CMK (cell line): ENCODE measurements around the gene GPBAR1.

ENCODE experiments used
- DNase-seq: peaks from one replicate; pipeline ENCODE4 v3.0.0-alpha.2; 2010; ENCODE audit warnings: low read depth

GPBAR1 gene

DNA sequence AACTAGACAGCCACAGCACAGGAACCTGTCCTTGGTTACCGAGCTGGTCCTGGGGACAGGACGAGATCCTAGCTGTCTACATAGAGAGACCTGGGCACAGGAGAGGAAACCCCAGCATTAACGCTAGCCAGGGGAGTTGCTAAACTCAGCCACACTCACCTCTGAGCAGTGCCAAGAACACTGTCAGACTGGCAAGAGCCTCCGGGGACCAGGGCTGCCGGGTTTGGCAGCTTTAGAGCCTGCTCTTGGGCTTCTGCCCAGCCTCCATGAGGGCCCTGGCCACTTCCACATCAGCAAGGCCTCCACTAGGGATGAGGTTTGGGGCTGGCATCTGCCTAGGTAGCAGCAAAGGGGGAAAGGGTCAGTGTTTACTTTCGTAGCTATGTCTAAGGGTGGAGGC lies 24.8 kb downstream of the GPBAR1 start:
- DNase-seq, result no peak

- DNase-seq, result peak; percentile 84
Measured at GRCh38 chr2:218286570-218287459, 26.0 kb downstream of the GPBAR1 start.

DNA sequence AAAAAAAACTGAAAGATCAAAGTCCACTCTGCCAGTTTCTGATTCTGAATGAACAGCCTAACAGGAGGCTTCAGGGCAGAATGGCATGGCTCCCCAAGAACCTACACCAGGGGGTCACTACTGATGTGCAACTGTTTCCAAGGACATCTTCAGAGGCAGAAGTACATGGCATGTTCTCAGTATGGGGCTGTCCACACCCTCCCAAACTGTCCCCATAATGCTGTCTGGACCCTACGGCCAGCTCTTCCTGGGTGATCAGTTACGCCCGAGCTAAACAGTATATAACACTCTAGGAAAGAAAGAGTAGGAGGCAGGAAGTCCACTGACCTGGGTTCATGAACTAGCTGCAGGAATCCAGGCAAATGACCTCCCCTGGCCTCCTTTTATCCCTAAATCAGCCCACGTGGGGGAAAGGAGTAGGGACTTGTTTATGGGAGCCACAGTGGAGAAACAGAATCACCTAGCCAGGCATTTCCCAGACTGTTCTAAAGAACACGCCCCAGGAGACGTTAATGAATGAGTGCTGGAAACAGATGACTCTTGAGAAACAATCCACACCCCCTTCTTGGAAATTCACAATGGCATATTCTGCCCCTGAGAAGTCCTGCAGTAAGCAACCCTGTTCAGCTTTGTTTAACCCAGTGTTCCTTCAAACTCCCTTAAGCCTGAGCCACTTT lies 29.0 kb downstream of the GPBAR1 start:
- DNase-seq, result no peak

- no peak for DNase-seq
Measured at GRCh38 chr2:218290316-218291261, 29.8 kb downstream of the GPBAR1 start.

DNA sequence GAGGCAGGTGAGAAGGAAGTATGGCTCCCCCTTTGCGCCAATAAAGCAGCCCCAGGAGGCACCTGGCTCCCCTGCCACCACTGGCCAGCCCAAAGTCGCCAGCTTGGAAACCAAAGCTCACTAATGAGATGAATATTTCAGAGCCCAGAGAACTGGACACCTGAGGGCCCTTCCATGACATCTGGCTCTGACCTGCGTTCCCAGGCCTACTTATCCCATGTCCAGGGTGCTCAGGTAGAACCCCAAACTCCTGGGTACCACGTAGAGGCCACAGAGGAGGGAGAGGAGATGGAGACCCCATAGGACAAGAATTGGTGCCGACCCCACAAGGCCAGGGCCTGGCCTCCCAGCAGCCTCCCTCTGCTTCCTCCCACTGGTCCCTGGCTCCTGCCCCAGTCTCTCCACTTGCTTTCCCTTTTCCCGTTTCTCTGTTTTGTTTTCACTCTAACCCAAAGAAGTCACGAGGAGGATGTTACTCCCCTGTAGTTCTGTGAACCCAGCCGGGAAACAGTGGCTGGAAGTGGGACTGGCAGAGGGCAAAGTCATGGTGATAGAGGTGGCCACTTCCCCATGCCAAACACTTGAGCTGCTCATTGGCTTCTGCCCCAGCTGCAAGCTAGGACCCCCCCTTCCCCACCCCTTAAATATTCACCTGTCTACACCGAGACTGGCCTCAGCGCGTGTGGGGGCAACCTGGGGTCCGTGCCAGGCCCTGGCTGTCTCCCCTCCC lies 30.7 kb downstream of the GPBAR1 start:
- no peak for DNase-seq

- peak; percentile 69 for DNase-seq
Measured at GRCh38 chr2:218292048-218293014, 31.5 kb downstream of the GPBAR1 start, which contains the start of gene TMBIM1. Gene TMBIM1 (minus strand): TSS chr2:218292503. CDS start chr2:218282141, 10,362 bp downstream.

DNA sequence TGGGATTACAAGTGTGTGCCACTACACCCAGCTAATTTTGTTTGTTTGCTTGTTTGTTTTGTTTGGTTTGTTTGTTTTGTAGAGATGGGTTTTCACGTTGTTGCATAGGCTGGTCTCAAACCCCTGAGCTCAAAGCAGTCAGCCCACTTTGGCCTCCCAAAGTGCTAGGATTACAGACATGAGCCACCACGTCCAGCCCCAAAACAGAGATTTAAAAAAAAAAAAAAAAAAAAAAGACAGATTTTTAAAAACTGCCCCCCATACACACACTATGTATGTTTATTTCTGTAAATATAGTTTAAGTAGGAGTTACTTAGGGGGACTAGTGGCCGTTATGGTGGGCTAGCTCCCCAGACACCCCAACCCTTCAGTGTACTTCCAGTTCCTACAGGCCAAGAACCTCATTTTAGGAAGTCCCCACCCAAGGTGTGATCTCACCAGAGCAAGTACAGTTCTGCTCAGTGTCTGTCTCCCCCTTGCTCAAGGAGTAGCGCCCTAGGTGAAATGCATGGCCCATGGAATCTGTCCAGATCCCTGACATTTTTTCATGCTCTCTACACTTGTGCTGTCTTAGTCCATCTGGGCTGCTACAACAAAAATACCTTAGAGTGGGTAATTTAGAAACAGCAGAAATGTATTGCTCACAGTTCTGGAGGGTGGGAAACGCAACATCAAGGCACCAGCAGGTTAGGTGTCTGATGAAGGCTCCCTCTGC lies 33.1 kb downstream of the GPBAR1 start:
- DNase-seq, result no peak

- no peak for DNase-seq
Measured at GRCh38 chr2:218294430-218295022, 33.7 kb downstream of the GPBAR1 start.

DNA sequence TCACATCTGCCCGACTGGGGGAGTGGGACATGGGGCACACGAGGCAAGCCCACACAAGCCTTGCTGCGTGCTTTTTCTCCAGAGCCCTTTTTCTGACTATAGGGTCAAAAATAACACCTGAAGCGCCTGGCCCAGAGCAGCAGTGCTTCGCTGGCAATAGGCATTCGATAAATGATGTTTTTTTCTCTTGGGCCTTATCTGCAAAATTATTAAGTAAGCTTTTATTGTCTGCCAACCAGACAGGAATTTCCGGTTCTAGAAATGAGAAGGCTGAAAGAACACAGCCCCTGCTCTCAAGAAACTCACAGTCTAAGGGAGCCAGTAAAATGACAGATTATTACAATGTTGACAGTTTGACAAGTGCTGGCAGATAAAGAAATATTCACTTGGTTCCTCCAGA lies 34.2 kb downstream of the GPBAR1 start:
- no peak for DNase-seq

- DNase-seq, result no peak
Measured at GRCh38 chr2:218296200-218296599, 35.4 kb downstream of the GPBAR1 start.

DNA sequence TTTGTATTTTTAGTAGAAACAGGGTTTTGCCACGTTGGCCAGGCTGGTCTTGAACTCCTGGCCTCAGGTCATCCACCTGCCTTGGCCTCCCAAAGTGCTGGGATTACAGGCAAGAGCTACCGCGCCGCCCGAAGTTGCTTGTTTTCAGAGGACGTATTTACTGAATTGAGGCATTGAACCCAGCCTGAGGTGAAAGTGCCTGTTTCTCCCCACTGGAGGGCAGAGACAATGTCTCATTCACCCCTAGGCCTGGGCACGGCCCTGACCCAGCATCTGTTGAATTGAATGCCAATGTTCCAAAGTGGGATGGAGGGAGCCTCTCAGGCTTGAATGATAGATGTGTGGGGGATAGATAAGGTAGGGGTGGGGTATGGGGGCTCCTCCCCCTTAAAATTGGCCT lies 36.0 kb downstream of the GPBAR1 start:
- no peak for DNase-seq

GRCh38 chr2:218298314-218298875 lies 37.6 kb downstream of the GPBAR1 start:
- no peak for DNase-seq

DNA sequence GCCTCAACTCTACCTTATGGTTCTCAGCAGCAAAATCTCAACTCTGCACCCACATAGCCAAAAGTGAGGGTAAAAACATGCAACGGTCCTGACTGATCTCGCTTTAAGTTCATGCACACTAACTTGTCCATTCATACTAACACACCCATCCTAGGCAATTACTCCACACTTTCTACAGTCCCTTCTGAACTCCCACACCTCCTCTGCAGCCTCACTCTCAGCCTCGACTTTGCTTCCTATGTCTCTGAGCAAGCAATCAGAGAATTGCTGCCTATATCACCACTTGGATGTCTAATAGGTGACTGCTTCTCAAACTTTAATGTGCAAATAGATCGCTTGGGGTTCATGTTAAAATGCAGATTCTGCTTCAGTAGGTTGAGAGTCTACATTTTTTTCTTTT lies 39.3 kb downstream of the GPBAR1 start:
- no peak for DNase-seq

GRCh38 chr2:218301176-218301819 lies 40.5 kb downstream of the GPBAR1 start:
- DNase-seq, result peak; percentile 78

GRCh38 chr2:218305383-218305782 lies 44.6 kb downstream of the GPBAR1 start:
- DNase-seq, result no peak

GRCh38 chr2:218306184-218306920 lies 45.5 kb downstream of the GPBAR1 start:
- no peak for DNase-seq

GRCh38 chr2:218307415-218308090 lies 46.7 kb downstream of the GPBAR1 start:
- no peak for DNase-seq
